ENCODE data around the gene ANP32A.

DNA sequence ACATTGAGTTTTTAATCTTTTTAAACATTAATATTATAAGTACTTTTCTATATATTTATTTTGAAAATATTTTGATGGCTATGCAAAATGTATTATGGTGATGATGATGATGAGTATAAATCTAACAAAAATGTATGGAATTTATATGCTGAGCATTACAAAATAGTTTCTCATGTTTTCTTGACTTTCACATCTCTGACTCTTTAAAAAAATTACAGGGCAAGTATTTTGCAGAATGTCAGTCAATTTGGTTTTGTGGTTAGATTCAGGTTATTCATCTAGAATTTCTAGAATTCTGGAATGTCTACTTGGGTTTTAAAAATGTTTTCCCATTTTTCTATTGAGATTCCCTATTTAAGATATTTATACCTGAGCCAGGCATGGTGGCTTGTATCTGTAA, 41.7 kb upstream of the ANP32A start:
- TF ChIP-seq, protein P1, sequence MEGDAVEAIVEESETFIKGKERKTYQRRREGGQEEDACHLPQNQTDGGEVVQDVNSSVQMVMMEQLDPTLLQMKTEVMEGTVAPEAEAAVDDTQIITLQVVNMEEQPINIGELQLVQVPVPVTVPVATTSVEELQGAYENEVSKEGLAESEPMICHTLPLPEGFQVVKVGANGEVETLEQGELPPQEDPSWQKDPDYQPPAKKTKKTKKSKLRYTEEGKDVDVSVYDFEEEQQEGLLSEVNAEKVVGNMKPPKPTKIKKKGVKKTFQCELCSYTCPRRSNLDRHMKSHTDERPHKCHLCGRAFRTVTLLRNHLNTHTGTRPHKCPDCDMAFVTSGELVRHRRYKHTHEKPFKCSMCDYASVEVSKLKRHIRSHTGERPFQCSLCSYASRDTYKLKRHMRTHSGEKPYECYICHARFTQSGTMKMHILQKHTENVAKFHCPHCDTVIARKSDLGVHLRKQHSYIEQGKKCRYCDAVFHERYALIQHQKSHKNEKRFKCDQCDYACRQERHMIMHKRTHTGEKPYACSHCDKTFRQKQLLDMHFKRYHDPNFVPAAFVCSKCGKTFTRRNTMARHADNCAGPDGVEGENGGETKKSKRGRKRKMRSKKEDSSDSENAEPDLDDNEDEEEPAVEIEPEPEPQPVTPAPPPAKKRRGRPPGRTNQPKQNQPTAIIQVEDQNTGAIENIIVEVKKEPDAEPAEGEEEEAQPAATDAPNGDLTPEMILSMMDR (IDR thresholded peaks at IDR 0.05) = no peak
- no peak for TF ChIP-seq POLR2A (IDR thresholded peaks at IDR 0.05)
- TF ChIP-seq POLR2AphosphoS5 (IDR thresholded peaks at IDR 0.05) = no peak
